GM12875 (cell line): ENCODE data around the gene POGZ.
"Not testable (repeated sequence)": the region's sequence is repeated elsewhere in the genome, so short reads cannot be mapped to it uniquely, and the experiment has no call there.

Experiments
- H3K4me3 ChIP-seq: one replicate; pipeline ENCODE4 v1.5.1; 2011; ENCODE audit warnings: low read depth, low read length, control low read depth
- TF ChIP-seq, protein P1 (sequence below): IDR thresholded peaks from 2 replicates; pipeline ENCODE4 v1.5.1; 2011; ENCODE audit warnings: low read depth, mild to moderate bottlenecking, control low read depth, inconsistent platforms, low read length, moderate library complexity, borderline replicate concordance; ENCODE audit not compliant: insufficient read depth

The POGZ gene

DNA sequence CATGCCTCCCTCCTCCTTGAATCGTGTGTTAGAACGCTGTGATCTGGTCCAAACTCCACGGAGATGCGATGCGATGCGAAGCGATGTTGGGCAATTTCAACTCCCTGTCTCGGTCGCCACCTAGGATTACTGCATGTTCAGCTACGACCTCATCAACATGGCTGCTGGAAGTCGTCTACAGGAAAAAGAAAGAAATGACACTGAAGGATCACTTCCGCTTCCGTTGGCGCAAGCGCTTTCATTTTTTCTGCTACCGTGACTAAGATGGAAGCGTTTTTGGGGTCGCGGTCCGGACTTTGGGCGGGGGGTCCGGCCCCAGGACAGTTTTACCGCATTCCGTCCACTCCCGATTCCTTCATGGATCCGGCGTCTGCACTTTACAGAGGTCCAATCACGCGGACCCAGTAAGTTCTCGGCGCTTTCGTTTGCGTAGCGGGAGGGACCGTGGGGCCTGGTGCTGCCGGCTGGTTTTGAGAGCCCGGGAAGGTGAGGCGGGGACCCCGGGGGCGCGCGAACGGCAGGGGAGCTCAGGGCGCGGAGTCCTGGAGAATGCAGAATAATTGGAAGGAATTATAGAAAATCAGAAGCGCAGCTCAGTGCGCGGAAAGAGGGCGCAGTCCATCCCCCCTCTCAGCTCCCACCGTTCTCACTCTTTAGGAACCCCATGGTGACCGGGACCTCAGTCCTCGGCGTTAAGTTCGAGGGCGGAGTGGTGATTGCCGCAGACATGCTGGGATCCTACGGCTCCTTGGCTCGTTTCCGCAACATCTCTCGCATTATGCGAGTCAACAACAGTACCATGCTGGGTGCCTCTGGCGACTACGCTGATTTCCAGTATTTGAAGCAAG lies 59.7 kb downstream of the POGZ start, which contains the start of gene PSMB4:
PSMB4 (plus strand) TSS at position 250 of the 848 bp plus-strand sequence; CDS start at position 265, 15 bp downstream.
- H3K4me3 ChIP-seq, result peak within 1 kb of the TSS; percentile 92
- TF ChIP-seq, protein P1, sequence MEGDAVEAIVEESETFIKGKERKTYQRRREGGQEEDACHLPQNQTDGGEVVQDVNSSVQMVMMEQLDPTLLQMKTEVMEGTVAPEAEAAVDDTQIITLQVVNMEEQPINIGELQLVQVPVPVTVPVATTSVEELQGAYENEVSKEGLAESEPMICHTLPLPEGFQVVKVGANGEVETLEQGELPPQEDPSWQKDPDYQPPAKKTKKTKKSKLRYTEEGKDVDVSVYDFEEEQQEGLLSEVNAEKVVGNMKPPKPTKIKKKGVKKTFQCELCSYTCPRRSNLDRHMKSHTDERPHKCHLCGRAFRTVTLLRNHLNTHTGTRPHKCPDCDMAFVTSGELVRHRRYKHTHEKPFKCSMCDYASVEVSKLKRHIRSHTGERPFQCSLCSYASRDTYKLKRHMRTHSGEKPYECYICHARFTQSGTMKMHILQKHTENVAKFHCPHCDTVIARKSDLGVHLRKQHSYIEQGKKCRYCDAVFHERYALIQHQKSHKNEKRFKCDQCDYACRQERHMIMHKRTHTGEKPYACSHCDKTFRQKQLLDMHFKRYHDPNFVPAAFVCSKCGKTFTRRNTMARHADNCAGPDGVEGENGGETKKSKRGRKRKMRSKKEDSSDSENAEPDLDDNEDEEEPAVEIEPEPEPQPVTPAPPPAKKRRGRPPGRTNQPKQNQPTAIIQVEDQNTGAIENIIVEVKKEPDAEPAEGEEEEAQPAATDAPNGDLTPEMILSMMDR, result peak; percentile 40; the same call in 1 of the 2 replicates

DNA sequence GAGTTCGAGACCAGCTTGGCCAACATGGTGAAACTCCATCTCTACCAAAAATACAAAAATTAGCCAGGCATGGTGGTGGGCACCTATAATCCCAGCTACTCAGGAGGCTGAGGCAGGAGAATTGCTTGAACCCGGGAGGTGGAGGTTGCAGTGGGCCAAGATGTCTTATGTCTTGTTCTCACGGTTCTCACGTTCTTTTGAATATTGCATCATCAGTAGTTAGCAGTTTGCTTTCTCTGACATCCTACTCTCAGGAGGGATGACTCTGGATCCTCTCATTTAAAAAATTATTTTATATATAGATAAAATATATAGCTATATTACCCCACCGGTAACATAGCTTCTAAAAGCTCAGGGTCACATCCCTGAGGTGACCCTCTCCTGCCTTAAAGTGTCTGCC lies 63.0 kb downstream of the POGZ start:
- not testable (repeated sequence) for H3K4me3 ChIP-seq

DNA sequence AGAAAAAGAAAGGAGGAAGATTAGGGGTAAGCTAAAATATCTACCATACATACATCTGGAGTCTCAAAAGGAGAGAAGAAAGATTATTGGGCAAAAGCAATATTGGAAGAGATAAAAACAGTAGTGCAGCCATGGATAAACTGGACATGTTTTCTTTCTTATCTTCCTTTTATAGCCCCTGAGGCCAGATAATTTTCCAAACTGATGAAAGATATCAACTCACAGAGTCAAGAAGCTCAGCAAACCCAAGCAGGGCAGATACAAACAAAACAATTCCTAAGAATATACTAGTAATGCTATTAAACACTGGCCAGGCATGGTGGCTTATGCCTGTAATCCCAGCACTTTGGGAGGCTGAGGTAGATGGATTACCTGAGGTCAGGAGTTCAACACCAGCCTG lies 65.7 kb downstream of the POGZ start:
- H3K4me3 ChIP-seq, result no peak overlapping the region
- TF ChIP-seq, protein P1, result no peak

DNA sequence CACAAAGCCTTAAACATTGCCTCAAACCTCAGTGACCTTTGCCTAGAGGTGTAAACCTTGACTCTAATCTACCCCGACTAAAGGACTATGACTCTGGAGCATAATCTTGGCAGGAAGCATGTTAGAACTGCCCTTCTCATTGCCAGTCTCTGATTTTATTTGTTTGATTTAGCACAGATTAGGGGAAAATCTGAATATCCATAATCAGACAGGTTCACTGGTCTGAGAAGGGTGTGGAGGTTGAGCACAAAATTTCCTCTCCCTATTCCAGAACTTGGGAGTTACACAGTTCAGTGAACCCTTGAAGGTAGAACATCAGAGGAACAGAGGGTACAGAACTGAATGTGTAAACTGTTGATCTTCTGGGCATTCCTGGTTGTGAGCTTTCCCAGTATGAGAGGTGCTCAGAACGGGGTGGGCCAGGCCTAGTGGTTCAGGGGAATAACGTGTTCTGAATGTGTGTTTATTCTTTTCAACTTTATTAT lies 68.2 kb downstream of the POGZ start:
- no peak overlapping the region for H3K4me3 ChIP-seq
- TF ChIP-seq, protein P1, result no peak

DNA sequence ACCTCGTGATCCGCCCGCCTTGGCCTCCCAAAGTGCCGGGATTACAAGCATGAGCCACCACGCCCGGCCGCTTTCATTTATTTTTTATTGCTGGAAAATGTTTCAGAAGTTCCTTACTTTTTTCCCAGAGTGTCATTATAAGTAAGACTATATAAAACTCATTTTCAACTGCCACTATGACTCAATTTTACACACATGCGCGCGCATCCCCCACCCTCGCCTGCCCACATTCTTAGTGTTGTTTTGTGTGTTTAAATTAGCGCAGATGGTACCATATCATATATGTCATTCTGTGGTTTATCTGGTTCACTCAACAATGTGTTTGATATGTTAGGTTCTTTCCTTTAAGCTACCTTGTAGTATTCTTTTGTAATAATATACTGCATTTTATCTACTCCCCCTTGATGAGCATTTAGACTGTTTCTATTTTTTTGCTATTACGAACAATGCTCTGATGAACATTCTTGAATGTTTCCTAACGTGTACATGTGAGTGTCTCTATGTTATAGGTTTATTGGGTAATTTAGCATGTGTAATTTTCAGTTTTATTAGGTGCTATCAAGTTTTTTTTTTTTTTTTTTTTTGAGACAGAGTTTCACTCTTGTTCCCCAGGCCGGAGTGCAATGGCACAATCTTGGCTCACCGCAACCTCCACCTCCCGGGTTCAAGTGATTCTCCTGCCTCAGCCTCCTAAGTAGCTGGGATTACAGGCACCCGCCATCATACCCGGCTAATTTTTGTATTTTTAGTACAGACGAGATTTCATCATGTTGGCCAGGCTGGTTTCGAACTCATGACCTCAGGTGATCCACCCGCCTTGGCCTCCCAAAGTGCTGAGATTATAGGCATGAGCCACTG lies 68.8 kb downstream of the POGZ start:
- not testable (repeated sequence) for H3K4me3 ChIP-seq

DNA sequence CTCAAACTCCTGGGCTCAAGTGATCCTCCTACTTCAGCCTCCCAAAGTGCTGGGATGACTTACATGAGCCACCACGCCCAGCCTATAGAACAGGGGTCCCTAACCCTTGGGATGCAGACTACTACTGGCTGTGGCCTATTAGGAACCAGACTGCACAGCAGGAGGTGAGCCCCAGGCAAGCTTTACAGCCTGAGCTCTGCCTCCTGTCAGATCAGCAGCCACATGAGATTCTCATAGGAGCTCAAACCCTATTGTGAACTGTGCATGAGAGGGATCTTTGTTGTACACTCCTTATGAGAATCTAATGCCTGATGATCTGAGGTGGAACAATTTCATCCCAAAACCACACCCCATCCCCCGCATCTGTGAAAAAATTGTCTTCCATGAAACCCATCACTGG lies 73.3 kb downstream of the POGZ start:
- no peak overlapping the region for H3K4me3 ChIP-seq
- TF ChIP-seq, protein P1, result no peak

DNA sequence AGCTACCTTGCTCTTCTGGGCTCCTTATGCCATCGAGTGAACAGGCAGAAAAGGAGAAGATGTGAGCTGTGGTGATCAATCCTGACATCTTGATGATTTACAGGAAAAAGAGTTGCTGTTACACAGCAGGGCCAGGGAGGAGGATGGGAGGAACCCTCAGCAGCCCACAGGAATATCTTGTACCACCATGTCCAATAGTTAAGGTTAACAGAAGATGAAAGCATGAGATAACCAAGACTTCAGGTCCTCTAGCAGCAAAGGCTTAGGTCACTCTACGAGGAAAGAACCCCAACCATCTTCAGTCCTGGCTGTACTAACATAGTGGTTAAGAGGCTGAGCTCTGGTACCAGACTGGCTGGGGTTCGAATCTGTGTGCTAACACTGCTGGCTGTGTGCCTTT lies 74.7 kb downstream of the POGZ start:
- no peak overlapping the region for H3K4me3 ChIP-seq
- TF ChIP-seq, protein P1, result no peak
